ENCODE measurements around the gene IST1.

The IST1 gene

GRCh38 chr16:71894229-71894920, 956 bp upstream of the IST1 start:
- H3K27me3 ChIP-seq (ENCODE audit: insufficient read depth, poor library complexity, severe bottlenecking), result no peaks in the 10 kb centered on the region
- H3K9me3 ChIP-seq (ENCODE audit: severe bottlenecking), result no peaks in the 10 kb centered on the region
- H3K27ac ChIP-seq (ENCODE audit: poor library complexity, severe bottlenecking), result peak overlapping the region; percentile 76
- ATAC-seq (ENCODE audit: low read depth), result peak; percentile 43
- peaks cover 8% of the 10 kb centered on the region for H3K4me1 ChIP-seq (ENCODE audit: insufficient read depth, poor library complexity, severe bottlenecking)
- DNase-seq (ENCODE audit: low spot score), result peak; percentile 65
- H3K36me3 ChIP-seq (ENCODE audit: low read depth), result peaks cover 28% of the 10 kb centered on the region
- TF ChIP-seq, protein P1, sequence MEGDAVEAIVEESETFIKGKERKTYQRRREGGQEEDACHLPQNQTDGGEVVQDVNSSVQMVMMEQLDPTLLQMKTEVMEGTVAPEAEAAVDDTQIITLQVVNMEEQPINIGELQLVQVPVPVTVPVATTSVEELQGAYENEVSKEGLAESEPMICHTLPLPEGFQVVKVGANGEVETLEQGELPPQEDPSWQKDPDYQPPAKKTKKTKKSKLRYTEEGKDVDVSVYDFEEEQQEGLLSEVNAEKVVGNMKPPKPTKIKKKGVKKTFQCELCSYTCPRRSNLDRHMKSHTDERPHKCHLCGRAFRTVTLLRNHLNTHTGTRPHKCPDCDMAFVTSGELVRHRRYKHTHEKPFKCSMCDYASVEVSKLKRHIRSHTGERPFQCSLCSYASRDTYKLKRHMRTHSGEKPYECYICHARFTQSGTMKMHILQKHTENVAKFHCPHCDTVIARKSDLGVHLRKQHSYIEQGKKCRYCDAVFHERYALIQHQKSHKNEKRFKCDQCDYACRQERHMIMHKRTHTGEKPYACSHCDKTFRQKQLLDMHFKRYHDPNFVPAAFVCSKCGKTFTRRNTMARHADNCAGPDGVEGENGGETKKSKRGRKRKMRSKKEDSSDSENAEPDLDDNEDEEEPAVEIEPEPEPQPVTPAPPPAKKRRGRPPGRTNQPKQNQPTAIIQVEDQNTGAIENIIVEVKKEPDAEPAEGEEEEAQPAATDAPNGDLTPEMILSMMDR (IDR thresholded peaks at IDR 0.05; ENCODE audit: poor library complexity, severe bottlenecking), result peak; percentile 39
- H3K4me3 ChIP-seq (ENCODE audit: severe bottlenecking), result peak overlapping the region; percentile 93

- DNase-seq (ENCODE audit: low spot score) (no peak), ATAC-seq (ENCODE audit: low read depth) (peak; percentile 5; the same call in 2 of the 3 replicates)
- Histone ChIP-seq H3K36me3 (ENCODE audit: low read depth) (peaks cover 29% of the 10 kb centered on the region), H3K9me3 (ENCODE audit: severe bottlenecking) (no peaks in the 10 kb centered on the region), H3K27ac (ENCODE audit: poor library complexity, severe bottlenecking) (peak overlapping the region; percentile 76), H3K4me1 (ENCODE audit: insufficient read depth, poor library complexity, severe bottlenecking) (peaks cover 8% of the 10 kb centered on the region), H3K27me3 (ENCODE audit: insufficient read depth, poor library complexity, severe bottlenecking) (no peaks in the 10 kb centered on the region), H3K4me3 (ENCODE audit: severe bottlenecking) (peak overlapping the region; percentile 93)
- TF ChIP-seq, protein P1 (IDR thresholded peaks at IDR 0.05; ENCODE audit: poor library complexity, severe bottlenecking), result no peak
Observed at GRCh38 chr16:71895679-71896365, 491 bp downstream of the IST1 start.

- H3K4me3 ChIP-seq (ENCODE audit: severe bottlenecking), result peak overlapping the region; percentile 93
- H3K9me3 ChIP-seq (ENCODE audit: severe bottlenecking), result no peaks in the 10 kb centered on the region
- H3K36me3 ChIP-seq (ENCODE audit: low read depth), result peaks cover 33% of the 10 kb centered on the region
- H3K27ac ChIP-seq (ENCODE audit: poor library complexity, severe bottlenecking), result no peak overlapping the region
- TF ChIP-seq, protein P1 (IDR thresholded peaks at IDR 0.05; ENCODE audit: poor library complexity, severe bottlenecking), result no peak
- no peaks in the 10 kb centered on the region for H3K27me3 ChIP-seq (ENCODE audit: insufficient read depth, poor library complexity, severe bottlenecking)
- H3K4me1 ChIP-seq (ENCODE audit: insufficient read depth, poor library complexity, severe bottlenecking), result peaks cover 8% of the 10 kb centered on the region
- DNase-seq (ENCODE audit: low spot score) (no peak), ATAC-seq (ENCODE audit: low read depth) (no peak)
Observed at GRCh38 chr16:71896764-71897368, 1.5 kb downstream of the IST1 start.

GRCh38 chr16:71899171-71899570, 3.8 kb downstream of the IST1 start:
- Histone ChIP-seq H3K9me3 (ENCODE audit: severe bottlenecking) (no peaks in the 10 kb centered on the region), H3K36me3 (ENCODE audit: low read depth) (peaks cover 54% of the 10 kb centered on the region), H3K27me3 (ENCODE audit: insufficient read depth, poor library complexity, severe bottlenecking) (no peaks in the 10 kb centered on the region), H3K27ac (ENCODE audit: poor library complexity, severe bottlenecking) (no peak overlapping the region), H3K4me3 (ENCODE audit: severe bottlenecking) (no peak overlapping the region), H3K4me1 (ENCODE audit: insufficient read depth, poor library complexity, severe bottlenecking) (peaks cover 8% of the 10 kb centered on the region)
- ATAC-seq (ENCODE audit: low read depth) (no peak), DNase-seq (ENCODE audit: low spot score) (no peak)
- TF ChIP-seq, protein P1 (IDR thresholded peaks at IDR 0.05; ENCODE audit: poor library complexity, severe bottlenecking), result no peak

Data from RWPE2 (cell line).